CD1c-positive myeloid dendritic cell (primary cell): ENCODE measurements around the gene MAP4.
"Not testable (repeated sequence)": the region's sequence is repeated elsewhere in the genome, so short reads cannot be mapped to it uniquely, and the experiment has no call there.

Source experiments
- DNase-seq: peaks from one replicate; pipeline ENCODE4 v3.0.0-alpha.2; 2016; ENCODE audit errors: extremely low spot score

MAP4 gene

GRCh38 chr3:48015431-48016180 is 610 bp downstream of the MAP4 start:
- DNase-seq, result no peak

- DNase-seq, result no peak
Measured at GRCh38 chr3:48014358-48014757, 1.9 kb downstream of the MAP4 start.

GRCh38 chr3:48013288-48013980 is 2.8 kb downstream of the MAP4 start:
- DNase-seq, result no peak

GRCh38 chr3:48012659-48013058 is 3.6 kb downstream of the MAP4 start:
- DNase-seq, result no peak

- not testable (repeated sequence) for DNase-seq
Measured at GRCh38 chr3:48008066-48008465, 8.2 kb downstream of the MAP4 start.

- DNase-seq, result not testable (repeated sequence)
Measured at GRCh38 chr3:48007361-48007760, 8.9 kb downstream of the MAP4 start.

DNA sequence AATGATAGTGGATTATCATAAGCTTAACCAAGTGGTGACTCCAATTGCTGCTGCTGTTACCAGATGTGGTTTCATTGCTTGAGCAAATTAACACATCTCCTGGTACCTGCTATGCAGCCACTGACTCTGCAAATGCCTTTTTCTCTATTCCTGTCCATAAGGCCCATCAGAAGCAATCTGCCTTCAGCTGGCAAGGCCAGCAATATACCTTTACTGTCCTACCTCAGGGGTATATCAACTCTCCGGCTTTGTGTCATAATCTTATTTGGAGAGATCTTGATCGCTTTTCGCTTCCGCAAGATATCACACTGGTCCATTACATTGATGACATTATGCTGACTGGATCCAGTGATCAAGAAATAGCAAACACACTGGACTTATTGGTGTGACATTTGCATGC is 9.4 kb downstream of the MAP4 start:
- DNase-seq, result not testable (repeated sequence)

DNA sequence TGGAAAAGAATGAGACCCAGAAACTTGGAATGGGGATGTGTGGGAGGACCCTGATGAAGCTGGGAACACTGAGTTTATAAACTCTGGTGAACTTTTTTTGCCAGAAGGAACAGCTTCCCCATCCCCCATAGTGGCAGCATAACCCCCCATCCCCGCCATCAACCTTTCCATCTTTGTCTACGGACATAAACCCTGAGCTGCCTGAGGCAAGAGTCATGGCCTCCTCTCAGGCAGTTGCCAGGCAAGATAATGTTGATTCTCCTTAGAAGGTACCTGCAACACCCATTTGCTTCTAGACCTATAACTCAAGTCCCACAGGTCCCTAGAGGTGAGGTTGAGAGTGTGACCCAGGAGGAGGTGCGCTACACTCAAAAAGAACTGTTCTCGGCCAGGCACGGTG is 11.5 kb downstream of the MAP4 start:
- DNase-seq, result no peak

DNA sequence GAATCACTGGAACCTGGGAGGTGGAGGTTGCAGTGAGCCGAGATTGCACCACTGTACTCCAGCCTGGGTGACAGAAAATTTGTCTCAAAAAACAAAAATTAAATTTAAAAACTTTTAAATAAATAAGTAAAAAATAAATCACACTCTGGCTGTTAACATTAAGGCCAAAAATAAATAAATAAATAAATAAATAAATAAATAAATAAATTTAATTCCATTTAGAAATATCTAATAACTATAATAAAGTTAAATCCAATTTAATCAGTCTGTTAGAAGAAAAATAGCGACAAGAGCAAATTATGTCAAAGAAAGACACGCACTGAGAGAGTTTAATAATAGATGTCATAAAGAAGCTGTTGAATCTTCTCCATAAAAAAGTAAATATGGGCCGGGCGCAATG is 13.4 kb downstream of the MAP4 start:
- DNase-seq, result no peak

DNA sequence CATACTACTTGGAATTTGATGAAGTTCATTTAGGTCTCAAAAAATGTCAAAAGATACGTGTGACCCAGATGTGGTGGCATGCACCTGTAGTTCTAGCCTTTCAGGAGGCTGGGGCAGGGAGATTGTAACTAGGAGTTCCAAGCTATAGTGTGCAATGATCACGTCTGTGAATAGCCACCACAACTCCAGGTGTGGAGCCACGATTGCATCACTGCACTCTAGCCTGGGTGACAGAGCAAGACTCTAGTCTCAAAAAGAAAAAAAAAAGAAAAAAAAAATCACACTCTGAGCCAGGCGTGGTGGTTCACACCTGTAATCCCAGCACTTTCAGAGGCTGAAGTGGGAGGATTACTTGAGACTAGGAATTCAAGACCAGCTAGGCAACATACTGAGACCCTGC is 14.2 kb downstream of the MAP4 start:
- DNase-seq, result no peak

DNA sequence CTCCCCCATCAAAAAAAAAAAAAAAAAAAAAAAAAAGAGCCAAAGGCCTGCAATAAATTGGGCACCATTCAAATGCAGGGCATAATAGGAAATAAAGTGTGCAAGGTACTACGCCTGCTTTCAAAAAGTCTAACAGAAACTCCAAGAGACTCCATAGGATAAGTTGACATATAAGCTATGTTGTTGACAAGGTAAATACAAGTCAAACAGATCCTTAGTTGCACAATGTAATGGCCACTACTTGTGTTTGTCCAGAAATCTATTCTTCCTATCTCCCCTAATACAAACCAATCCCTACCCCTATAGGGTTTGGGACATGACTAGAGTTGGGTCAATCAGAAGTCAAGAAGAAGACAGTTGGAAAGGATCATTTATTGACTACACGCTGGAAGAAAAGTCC is 16.0 kb downstream of the MAP4 start:
- no peak for DNase-seq

DNA sequence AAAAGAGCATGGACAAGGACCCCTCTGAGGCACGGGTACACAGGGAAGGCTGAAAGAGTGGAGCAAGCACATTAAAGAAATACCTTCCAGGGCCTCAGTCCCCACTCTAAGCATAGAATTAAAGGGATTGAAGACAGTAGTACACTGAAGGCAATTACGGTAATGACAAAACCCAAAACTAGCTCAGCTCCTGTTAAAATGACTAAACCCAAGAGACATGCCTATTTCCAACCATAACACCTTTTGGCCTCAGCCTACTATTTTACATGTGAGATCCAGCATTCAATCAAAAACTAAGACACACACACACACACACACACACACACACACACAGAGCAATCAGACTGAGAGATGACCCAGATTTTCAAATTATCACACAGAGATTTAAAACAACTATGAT is 19.8 kb downstream of the MAP4 start:
- DNase-seq, result no peak

DNA sequence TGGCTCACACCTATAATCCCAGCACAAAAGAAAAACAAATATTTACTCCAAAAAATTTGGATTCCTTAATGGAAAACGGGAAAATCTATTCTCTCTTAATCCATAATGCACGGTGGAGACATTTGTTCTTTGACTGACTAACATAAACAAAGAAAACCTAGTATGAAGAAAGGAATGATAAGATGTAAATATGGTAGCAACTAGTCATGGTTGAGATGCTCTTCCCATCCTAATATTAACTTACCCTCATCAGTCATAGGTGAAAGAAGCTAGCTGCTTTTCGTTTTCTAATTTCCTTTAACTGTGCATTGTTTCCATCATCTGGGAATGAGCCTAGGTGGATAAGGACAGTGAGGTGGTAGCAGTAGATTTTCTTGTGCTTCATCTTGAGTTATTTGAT is 22.0 kb downstream of the MAP4 start:
- DNase-seq, result no peak

GRCh38 chr3:47991341-47991740 is 24.9 kb downstream of the MAP4 start:
- DNase-seq, result no peak

DNA sequence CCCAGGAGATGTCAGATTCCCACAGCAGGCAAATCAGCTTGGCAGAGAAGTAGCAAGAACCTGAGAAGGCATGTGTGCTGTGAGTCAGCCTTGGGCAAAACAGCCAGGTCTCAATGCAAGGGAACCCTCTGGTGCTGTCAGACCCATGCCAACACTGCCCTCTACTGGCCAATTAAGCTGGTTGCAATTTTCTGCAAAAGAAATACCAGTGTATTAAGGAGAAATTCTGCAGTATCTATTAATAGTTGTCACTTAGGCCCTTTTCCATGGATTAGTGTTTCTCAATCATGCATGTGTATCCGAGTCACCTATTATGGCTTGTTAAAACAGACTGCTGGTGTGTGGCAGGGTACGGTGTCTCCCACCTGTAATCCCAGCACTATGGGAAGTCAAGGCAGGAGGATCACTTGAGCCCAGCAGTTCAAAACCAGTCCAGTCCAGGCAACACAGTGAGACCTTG is 26.2 kb downstream of the MAP4 start:
- DNase-seq, result peak; percentile 85

- DNase-seq, result peak; percentile 51
Measured at GRCh38 chr3:47985381-47985780, 30.8 kb downstream of the MAP4 start.

- DNase-seq, result no peak
Measured at GRCh38 chr3:47984075-47984728, 32.0 kb downstream of the MAP4 start.

GRCh38 chr3:47980795-47981194 is 35.4 kb downstream of the MAP4 start:
- no peak for DNase-seq

GRCh38 chr3:47979070-47979469 is 37.1 kb downstream of the MAP4 start:
- no peak for DNase-seq

DNA sequence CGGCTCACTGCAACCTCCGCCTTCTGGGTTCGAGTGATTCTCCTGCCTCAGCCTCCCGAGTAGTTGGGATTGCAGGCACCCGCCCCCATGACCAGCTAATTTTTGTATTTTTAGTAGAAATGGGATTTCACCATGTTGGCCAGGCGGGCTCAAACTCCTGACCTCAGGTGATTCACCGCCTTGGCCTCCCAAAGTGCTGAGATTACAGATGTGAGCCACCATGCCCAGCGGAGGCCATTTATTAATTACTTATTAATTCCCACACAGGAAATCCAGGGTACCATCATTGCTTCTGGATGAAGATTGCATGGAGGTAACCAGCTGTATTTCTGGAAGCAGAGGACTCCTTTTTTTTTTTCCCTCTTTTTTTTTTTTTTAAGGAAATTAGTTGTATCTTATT is 37.8 kb downstream of the MAP4 start:
- no peak for DNase-seq

DNA sequence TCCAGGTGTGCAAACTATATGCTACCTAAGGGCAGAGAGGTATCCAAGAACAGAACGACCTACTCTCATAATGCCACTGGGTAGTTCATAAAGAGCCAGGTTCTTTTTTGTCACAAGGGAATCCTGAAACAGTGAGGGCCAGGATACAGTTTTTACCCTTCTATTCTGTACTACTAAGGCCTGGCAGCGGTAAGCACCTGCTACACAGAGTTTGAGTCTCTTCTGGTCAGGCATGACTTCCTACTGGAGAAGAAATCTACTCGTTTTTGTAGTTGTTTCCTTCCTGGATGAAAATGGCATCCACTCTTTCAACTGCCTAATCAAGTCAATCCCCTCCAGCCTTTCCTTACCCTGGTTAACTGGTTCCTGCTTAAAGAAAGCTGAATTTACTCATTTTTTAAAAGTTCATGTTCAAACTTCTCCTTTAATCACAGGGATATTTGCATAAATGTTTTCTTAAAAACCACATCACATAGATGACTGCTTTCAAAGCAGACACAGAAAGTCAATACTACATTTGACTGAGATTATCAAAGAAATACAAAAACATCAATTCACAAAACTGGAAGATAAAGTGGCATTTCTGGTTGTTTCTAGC is 40.0 kb downstream of the MAP4 start:
- no peak for DNase-seq

DNA sequence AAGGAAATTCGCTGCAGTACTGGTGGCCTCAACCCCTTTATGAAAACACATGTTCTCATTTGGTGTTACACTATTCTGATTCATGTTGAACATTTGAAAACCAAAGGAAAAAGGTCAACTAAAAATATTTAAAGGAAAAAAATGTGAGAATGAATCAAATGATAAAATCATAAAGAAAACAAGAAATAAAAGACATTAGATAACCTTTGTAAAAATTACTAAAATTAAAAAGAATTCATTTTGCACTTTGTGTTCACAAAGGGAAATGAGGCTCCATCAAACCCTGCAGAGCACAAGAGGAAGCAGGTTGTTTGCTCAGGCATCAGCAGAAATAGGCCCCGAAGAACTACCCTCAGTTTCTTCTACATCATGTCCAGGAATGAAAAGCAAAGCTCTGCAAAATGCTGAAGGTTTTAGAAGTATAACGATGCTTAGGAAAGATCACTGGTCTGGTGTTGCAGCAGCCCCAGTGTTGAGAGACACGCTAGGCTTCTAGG is 41.2 kb downstream of the MAP4 start:
- DNase-seq, result no peak
